Measurements from ENCODE around the gene SVIL.
A peak's percentile ranks its signal among the peaks of the same experiment; 100 is the strongest.
"Not testable (repeated sequence)": the region's sequence is repeated elsewhere in the genome, so short reads cannot be mapped to it uniquely, and the experiment has no call there.

SVIL gene

GRCh38 chr10:29516309-29516932, 118.3 kb downstream of the SVIL start:
- ATAC-seq (replicated peaks); H3K27me3 Mint-ChIP-seq; H3K9me3 Mint-ChIP-seq; H3K4me1 Mint-ChIP-seq; H3K27ac Mint-ChIP-seq; H3K36me3 Mint-ChIP-seq; DNase-seq; H3K4me3 Mint-ChIP-seq: not testable (repeated sequence)

- H3K36me3 Mint-ChIP-seq; H3K27ac Mint-ChIP-seq; H3K27me3 Mint-ChIP-seq; H3K4me3 Mint-ChIP-seq; H3K9me3 Mint-ChIP-seq; H3K4me1 Mint-ChIP-seq; DNase-seq; ATAC-seq (replicated peaks): not testable (repeated sequence)
Observed at GRCh38 chr10:29515879-29516278, 118.9 kb downstream of the SVIL start.

GRCh38 chr10:29515104-29515503, 119.7 kb downstream of the SVIL start:
- not testable (repeated sequence) for H3K27ac Mint-ChIP-seq; H3K4me3 Mint-ChIP-seq; DNase-seq; H3K4me1 Mint-ChIP-seq; H3K36me3 Mint-ChIP-seq; H3K9me3 Mint-ChIP-seq; H3K27me3 Mint-ChIP-seq; ATAC-seq (replicated peaks)

GRCh38 chr10:29514306-29514705, 120.5 kb downstream of the SVIL start:
- Mint-ChIP-seq H3K4me3 (no peak overlapping the region), H3K4me1 (no peaks in the 10 kb centered on the region), H3K36me3 (no peaks in the 10 kb centered on the region), H3K9me3 (no peaks in the 10 kb centered on the region), H3K27ac (no peak overlapping the region), H3K27me3 (no peaks in the 10 kb centered on the region)
- ATAC-seq (replicated peaks) (no peak), DNase-seq (no peak)

- H3K36me3 Mint-ChIP-seq: no peaks in the 10 kb centered on the region
- DNase-seq (no peak), ATAC-seq (replicated peaks) (no peak)
- H3K4me1 Mint-ChIP-seq: peaks cover 2 to 3% of the 10 kb centered on the region in 2 donors
- H3K4me3 Mint-ChIP-seq: no peak overlapping the region
- no peak overlapping the region for H3K27ac Mint-ChIP-seq
- no peaks in the 10 kb centered on the region for H3K27me3 Mint-ChIP-seq
- no peaks in the 10 kb centered on the region for H3K9me3 Mint-ChIP-seq
Observed at GRCh38 chr10:29512425-29512974, 122.3 kb downstream of the SVIL start.

GRCh38 chr10:29511806-29512205, 123.0 kb downstream of the SVIL start:
- H3K4me3 Mint-ChIP-seq; H3K27ac Mint-ChIP-seq; H3K27me3 Mint-ChIP-seq; H3K4me1 Mint-ChIP-seq; DNase-seq; H3K36me3 Mint-ChIP-seq; ATAC-seq (replicated peaks); H3K9me3 Mint-ChIP-seq: not testable (repeated sequence)

DNA sequence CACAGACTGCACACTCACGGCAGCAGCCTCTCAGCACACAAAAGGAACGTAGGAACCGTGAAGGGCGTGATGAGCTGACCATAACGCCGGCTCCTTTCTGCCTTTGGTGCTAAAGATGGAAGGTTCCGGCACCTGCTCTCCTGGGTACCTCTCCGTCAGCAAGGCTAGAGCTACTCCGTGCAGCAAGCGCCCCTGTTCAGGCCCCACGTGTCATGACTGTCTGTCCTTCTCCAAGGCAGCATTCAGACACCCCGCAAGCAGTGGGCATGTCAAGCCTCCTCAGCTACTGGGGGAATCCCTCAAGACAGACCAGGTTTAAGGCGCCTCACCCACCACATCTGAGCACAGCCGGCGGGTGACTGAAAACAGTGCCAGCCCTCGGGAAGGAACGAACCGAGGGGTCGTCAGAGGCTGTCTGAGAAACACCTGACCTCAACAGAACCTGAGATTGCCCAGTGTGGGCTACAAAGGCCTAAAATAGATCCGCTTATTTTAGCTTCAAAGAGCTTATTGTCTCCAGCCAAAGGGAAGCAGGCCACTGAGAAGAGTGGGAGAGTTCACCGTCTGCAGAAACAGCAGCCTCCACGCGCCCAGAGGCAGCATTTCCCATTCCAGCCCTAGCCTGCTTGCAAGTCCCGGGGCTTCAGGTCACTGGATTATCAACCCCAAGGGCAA, 124.2 kb downstream of the SVIL start:
- not testable (repeated sequence) for DNase-seq; H3K9me3 Mint-ChIP-seq; H3K4me1 Mint-ChIP-seq; H3K27me3 Mint-ChIP-seq; H3K27ac Mint-ChIP-seq; H3K36me3 Mint-ChIP-seq; H3K4me3 Mint-ChIP-seq; ATAC-seq (replicated peaks)

GRCh38 chr10:29508554-29509244, 126.1 kb downstream of the SVIL start:
- H3K27me3 Mint-ChIP-seq: no peaks in the 10 kb centered on the region

GRCh38 chr10:29507750-29508149, 127.0 kb downstream of the SVIL start:
- not testable (repeated sequence) for H3K4me1 Mint-ChIP-seq, DNase-seq, H3K4me3 Mint-ChIP-seq, H3K36me3 Mint-ChIP-seq, H3K27ac Mint-ChIP-seq, H3K27me3 Mint-ChIP-seq, H3K9me3 Mint-ChIP-seq
- ATAC-seq (replicated peaks): peak in 1 of 2 donors; percentile 74

More at GRCh38 chr10:29508554-29509244, 126.1 kb downstream of the SVIL start:
- peaks cover 4 to 6% of the 10 kb centered on the region in 2 donors for H3K4me1 Mint-ChIP-seq
- no peaks in the 10 kb centered on the region for H3K36me3 Mint-ChIP-seq
- no peaks in the 10 kb centered on the region for H3K9me3 Mint-ChIP-seq
- ATAC-seq (replicated peaks): no peak
- H3K4me3 Mint-ChIP-seq: no peak overlapping the region
- DNase-seq: no peak
- H3K27ac Mint-ChIP-seq: no peak overlapping the region

GRCh38 chr10:29506324-29506921, 128.3 kb downstream of the SVIL start:
- not testable (repeated sequence) for H3K36me3 Mint-ChIP-seq; DNase-seq; H3K27ac Mint-ChIP-seq; H3K4me3 Mint-ChIP-seq; H3K4me1 Mint-ChIP-seq; H3K9me3 Mint-ChIP-seq; ATAC-seq (replicated peaks); H3K27me3 Mint-ChIP-seq

DNA sequence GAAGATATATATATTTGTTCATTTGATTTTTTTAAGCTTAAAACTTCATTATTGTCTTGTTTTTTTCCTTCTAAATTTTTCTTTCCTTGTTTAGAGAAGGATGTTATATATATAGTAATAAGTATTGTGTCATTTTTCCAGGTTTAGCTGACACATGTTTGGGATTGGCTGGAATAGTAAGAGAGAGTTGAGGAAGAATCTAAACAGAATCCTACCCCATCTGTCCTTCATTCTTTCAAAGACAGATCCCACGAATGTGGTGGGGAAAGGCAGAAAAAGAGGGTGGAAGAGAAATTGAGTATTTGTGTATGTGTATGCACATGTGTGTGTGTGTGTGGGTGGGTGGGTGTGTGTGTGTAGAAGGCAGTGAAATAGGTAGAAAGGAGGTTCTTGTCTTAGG, 132.4 kb downstream of the SVIL start:
- Mint-ChIP-seq H3K9me3 (no peaks in the 10 kb centered on the region), H3K4me1 (peaks cover 1 to 2% of the 10 kb centered on the region in 2 donors), H3K36me3 (no peaks in the 10 kb centered on the region), H3K4me3 (no peak overlapping the region), H3K27ac (no peak overlapping the region), H3K27me3 (no peaks in the 10 kb centered on the region)
- DNase-seq: no peak
- ATAC-seq (replicated peaks): no peak

GRCh38 chr10:29501692-29502091, 133.1 kb downstream of the SVIL start:
- H3K4me1 Mint-ChIP-seq: no peaks in the 10 kb centered on the region
- H3K36me3 Mint-ChIP-seq: no peaks in the 10 kb centered on the region
- no peaks in the 10 kb centered on the region for H3K9me3 Mint-ChIP-seq
- DNase-seq: no peak
- no peak for ATAC-seq (replicated peaks)
- H3K4me3 Mint-ChIP-seq: no peak overlapping the region
- H3K27me3 Mint-ChIP-seq: no peaks in the 10 kb centered on the region
- H3K27ac Mint-ChIP-seq: no peak overlapping the region

DNA sequence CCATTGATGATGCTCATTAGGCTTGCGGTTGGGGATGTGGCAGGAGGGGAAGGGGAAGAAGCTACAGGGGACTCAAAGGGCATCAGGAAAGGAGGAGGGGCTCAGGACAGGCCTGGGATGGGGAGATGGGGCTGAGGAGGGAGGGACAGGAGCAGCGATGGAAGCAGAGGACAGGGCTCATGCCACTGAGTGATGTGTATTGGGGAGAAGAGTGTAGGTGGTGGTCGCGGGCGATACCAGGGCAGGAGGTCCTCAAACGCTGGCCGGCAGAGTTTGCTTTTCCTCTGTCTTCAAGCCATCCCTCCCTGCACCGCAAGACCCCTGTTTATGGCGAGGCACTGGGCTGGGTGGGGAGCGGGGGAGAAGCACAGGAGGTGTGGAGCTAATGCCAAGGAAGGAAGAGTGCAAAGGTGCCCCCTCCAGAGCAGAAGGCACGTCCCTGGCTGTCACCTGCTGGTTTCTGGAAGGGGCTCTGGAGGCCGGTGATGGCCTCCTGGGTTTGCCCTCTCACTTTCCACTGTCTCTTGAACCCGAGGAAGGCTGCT, 134.7 kb downstream of the SVIL start:
- DNase-seq (no peak), ATAC-seq (replicated peaks) (no peak)
- Mint-ChIP-seq H3K36me3 (no peaks in the 10 kb centered on the region), H3K27me3 (peaks cover 0 to 5% of the 10 kb centered on the region in 2 donors), H3K4me3 (no peak overlapping the region), H3K27ac (no peak overlapping the region), H3K9me3 (no peaks in the 10 kb centered on the region), H3K4me1 (peaks cover 2 to 5% of the 10 kb centered on the region in 2 donors)

All from stimulated activated naive B cell treated with anti-CD40 and anti-IgM and Interleukin-4, amounts not matched to agents 10 μg/mL and 1 μg/mL and 100 μg/mL, for 72 hours (primary cell).